Measurements from ENCODE around the gene AP1S3. TPM values are rescaled to one million over a fixed set of nuclear protein-coding genes. Genes with fewer than 3 reads are reported as not detected.

Gene AP1S3
- total RNA-seq, 2 experiments from 2014 or later: 10.7 to 12.8 TPM

DNA sequence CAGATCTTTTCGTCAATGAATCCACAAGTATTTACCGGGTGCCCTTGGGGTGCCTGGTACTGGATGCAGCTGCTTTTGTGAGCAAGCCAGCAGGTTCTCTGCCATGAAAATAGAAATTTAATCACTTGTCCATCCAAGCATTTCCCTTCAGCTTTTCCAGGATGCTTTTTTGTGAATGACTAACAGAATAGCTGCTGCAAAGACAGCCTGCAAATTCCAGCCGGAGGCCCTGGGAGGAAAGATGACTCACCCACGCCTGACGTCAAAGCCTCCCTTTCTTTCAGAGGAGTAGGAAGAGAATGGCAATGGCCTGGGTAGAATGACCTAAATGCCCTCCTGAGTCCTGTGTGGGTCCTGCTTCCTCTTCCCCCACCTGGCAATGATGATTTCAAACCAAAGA, 111.9 kb downstream of the AP1S3 start:
- Mint-ChIP-seq H3K4me3 (no peak overlapping the region), H3K27ac (no peak overlapping the region), H3K9me3 (no peaks in the 10 kb centered on the region), H3K4me1 (ENCODE audit: low read depth) (no peaks in the 10 kb centered on the region), H3K36me3 (ENCODE audit: low read depth) (no peaks in the 10 kb centered on the region), H3K27me3 (ENCODE audit: low read depth) (peaks cover 6% of the 10 kb centered on the region)
- CTCF ChIA-PET: no interaction called here
- DNase-seq: no peak
- intact Hi-C loops (cut with micrococcal nuclease): loop anchor here (5.0 kb wide), 1 partner anchor 33 kb away; no protein-coding TSS in a partner anchor

DNA sequence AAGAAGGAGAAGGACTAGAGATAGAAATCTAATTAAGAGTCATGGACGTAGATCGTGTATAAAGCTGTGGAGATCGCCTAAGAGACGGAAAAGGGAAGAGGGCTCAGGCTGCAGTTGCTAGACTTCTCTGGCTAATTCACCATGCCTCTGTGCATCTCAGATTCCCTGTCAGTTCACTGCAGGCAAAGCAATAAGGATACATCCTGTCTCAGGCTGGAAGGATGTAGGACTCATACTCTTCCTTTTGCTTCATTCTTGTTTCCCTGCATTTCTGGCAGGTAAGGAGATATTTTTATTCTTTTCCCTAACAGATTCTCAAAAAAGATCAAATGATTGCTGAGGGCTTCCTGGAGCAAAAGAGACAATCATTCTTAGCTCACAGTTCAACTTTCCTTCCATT, 112.5 kb downstream of the AP1S3 start:
- no peak overlapping the region for H3K27ac Mint-ChIP-seq
- no peak for DNase-seq
- CTCF ChIA-PET: no interaction called here
- H3K27me3 Mint-ChIP-seq (ENCODE audit: low read depth): peaks cover 6% of the 10 kb centered on the region
- no peaks in the 10 kb centered on the region for H3K9me3 Mint-ChIP-seq
- intact Hi-C loops (cut with micrococcal nuclease): loop anchor here (5.0 kb wide), 1 partner anchor 33 kb away; no protein-coding TSS in a partner anchor
- no peak overlapping the region for H3K4me3 Mint-ChIP-seq
- H3K4me1 Mint-ChIP-seq (ENCODE audit: low read depth): no peaks in the 10 kb centered on the region
- no peaks in the 10 kb centered on the region for H3K36me3 Mint-ChIP-seq (ENCODE audit: low read depth)

DNA sequence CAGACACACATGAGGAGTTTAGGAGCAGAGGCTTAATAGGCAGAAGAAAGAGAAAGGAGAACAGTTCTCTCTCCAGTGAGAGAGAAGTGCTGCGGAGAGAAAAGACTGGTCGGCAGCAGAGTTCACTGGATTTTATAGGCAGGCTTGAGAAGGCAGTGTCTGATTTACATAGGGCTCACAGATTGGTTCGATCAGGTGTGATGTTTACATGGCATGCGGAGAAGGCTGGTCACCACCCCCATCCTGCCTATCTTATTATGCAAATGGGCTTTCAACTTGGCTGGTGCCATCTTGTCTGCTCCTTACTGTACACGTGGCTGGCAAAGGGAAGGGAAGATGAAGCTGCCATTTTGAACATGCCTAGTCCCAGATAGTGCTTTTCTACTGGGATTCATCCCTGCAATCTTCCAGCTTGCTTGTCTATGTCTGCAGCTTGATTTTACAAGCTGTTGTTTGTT, 113.4 kb downstream of the AP1S3 start:
- Mint-ChIP-seq H3K36me3 (ENCODE audit: low read depth) (no peaks in the 10 kb centered on the region), H3K27me3 (ENCODE audit: low read depth) (peaks cover 5% of the 10 kb centered on the region), H3K4me3 (no peak overlapping the region), H3K27ac (no peak overlapping the region), H3K4me1 (ENCODE audit: low read depth) (no peaks in the 10 kb centered on the region), H3K9me3 (no peaks in the 10 kb centered on the region)
- no peak for DNase-seq
- CTCF ChIA-PET: no interaction called here
- intact Hi-C loops (cut with micrococcal nuclease): no loop called here

DNA sequence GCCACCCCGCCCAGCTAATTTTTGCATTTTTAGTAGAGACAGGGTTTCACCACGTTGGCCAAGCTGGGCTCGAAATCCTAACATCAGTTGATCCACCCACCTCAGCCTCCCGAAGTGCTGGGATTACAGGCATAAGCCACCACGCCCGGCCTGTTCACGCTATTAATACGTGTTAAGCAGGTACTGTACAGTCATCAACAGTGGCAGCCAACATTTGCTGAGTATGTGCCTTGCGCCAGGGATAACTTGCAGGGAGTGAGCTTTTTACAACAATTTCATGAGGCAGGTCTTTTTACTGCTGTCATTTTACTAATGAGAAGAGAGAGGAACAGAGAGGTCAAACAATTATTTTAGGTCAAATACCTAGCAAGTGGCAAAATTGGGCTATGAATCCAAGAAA, 115.2 kb downstream of the AP1S3 start:
- H3K27me3 Mint-ChIP-seq (ENCODE audit: low read depth): peaks cover 3% of the 10 kb centered on the region
- no peak for DNase-seq
- no peak overlapping the region for H3K27ac Mint-ChIP-seq
- H3K36me3 Mint-ChIP-seq (ENCODE audit: low read depth): no peaks in the 10 kb centered on the region
- intact Hi-C loops (cut with micrococcal nuclease): no loop called here
- CTCF ChIA-PET: no interaction called here
- no peak overlapping the region for H3K4me3 Mint-ChIP-seq
- H3K4me1 Mint-ChIP-seq (ENCODE audit: low read depth): no peaks in the 10 kb centered on the region
- peaks cover 2% of the 10 kb centered on the region for H3K9me3 Mint-ChIP-seq

DNA sequence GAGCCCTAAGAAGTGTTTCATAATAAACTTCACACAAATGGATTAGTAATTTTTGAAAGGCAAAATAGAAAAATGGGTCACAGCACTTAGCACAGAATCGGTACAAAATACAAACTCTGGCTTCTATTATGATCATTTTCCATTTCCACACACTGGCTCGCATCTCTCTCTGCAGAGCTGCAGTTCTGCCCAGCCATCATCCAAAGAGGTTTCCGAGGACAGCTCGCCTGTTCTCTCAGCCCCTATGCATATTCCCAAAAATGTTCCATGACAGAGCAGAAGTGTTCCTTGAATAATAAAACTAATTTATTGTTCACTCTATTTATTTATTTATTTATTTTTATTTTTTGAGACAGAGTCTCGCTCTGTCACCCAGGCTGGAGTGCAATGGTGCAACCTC, 115.6 kb downstream of the AP1S3 start:
- no peak overlapping the region for H3K27ac Mint-ChIP-seq
- CTCF ChIA-PET: no interaction called here
- intact Hi-C loops (cut with micrococcal nuclease): no loop called here
- no peaks in the 10 kb centered on the region for H3K36me3 Mint-ChIP-seq (ENCODE audit: low read depth)
- no peak overlapping the region for H3K4me3 Mint-ChIP-seq
- H3K4me1 Mint-ChIP-seq (ENCODE audit: low read depth): no peaks in the 10 kb centered on the region
- DNase-seq: no peak
- H3K9me3 Mint-ChIP-seq: peaks cover 2% of the 10 kb centered on the region
- peaks cover 3% of the 10 kb centered on the region for H3K27me3 Mint-ChIP-seq (ENCODE audit: low read depth)

DNA sequence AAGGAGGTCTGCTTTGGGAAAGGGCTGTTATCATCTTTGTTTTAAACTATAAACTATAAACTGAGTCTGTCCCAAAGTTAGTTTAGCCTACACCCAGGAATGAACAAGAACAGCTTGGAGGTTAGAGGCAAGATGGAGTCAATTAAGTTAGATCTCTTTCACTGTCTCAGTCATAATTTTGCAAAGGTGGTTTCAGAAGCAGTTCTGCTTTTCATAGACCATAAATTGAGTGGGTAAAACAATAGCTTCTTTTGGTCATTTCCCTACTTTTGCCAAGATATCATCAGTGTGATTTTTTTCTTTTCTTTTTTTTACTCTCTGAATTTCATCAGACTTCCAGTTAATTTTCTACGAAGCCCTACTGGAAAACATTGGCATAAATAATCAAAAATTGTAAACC, 117.0 kb downstream of the AP1S3 start:
- H3K4me3 Mint-ChIP-seq: no peak overlapping the region
- H3K36me3 Mint-ChIP-seq (ENCODE audit: low read depth): no peaks in the 10 kb centered on the region
- H3K27ac Mint-ChIP-seq: no peak overlapping the region
- peaks cover 3% of the 10 kb centered on the region for H3K27me3 Mint-ChIP-seq (ENCODE audit: low read depth)
- intact Hi-C loops (cut with micrococcal nuclease): no loop called here
- CTCF ChIA-PET: no interaction called here
- H3K4me1 Mint-ChIP-seq (ENCODE audit: low read depth): no peaks in the 10 kb centered on the region
- no peak for DNase-seq
- H3K9me3 Mint-ChIP-seq: peaks cover 5% of the 10 kb centered on the region

DNA sequence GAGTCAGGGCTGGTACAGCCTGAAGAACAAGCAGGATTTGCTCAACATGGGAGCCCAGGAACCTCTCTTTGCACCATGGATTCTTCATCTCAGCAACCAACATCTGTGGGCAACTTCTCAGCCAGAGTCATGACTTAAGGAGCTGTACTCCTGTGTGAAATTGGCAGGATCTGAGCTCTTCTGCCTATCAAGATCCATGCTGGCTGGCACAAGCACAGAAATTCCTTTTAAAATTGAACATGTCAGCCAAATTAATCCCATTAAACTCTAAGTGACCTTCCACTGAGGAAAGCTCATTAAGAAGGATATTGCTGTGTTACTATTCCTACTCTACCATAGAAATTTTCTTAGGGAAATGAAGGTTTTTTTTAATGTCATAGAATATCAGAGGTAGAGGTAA, 124.7 kb downstream of the AP1S3 start:
- DNase-seq: no peak
- H3K9me3 Mint-ChIP-seq: peaks cover 3% of the 10 kb centered on the region
- H3K27me3 Mint-ChIP-seq (ENCODE audit: low read depth): peaks cover 3% of the 10 kb centered on the region
- no peak overlapping the region for H3K4me3 Mint-ChIP-seq
- no peak overlapping the region for H3K27ac Mint-ChIP-seq
- CTCF ChIA-PET: no interaction called here
- intact Hi-C loops (cut with micrococcal nuclease): no loop called here
- no peaks in the 10 kb centered on the region for H3K4me1 Mint-ChIP-seq (ENCODE audit: low read depth)
- no peaks in the 10 kb centered on the region for H3K36me3 Mint-ChIP-seq (ENCODE audit: low read depth)

DNA sequence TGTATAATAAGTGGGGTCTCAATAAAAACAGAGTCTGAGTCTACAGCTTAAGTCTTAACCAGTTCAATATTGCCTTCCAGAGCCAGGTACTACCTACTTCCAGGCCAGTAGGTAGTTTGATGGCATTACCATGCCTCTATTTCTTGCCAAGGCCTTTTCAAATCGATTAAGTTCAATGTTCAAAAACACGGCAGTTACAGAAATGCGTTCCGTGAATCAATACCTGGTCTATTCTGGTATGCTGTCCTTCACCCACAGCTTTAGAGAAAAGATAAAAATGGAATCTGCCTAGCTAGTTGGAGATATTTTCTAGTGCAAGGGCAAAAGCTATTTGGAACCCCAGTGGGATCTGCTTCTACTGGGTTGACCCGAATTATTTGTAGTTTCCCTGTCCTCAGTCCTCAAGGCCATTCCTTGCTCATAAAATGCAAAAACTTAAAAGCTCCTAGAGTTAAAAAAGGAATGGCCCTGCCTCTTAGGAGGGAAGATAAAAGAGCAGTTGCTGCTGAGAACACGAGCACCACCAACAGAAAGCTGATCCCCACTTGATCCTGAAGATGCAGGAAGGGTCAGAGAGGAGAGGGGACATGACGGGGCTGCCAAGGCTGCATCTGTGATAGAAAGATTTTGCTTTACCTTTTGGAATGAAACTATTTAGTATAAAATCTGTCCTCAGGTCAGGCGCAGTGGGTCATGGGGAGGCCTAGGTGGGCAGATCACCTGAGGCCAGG, 125.6 kb downstream of the AP1S3 start:
- no peaks in the 10 kb centered on the region for H3K4me1 Mint-ChIP-seq (ENCODE audit: low read depth)
- CTCF ChIA-PET: no interaction called here

More for the DNA sequence above, 125.6 kb downstream of the AP1S3 start:
- H3K27ac Mint-ChIP-seq: no peak overlapping the region
- intact Hi-C loops (cut with micrococcal nuclease): no loop called here
- H3K9me3 Mint-ChIP-seq: peaks cover 3% of the 10 kb centered on the region
- no peaks in the 10 kb centered on the region for H3K36me3 Mint-ChIP-seq (ENCODE audit: low read depth)
- H3K27me3 Mint-ChIP-seq (ENCODE audit: low read depth): peaks cover 3% of the 10 kb centered on the region
- H3K4me3 Mint-ChIP-seq: no peak overlapping the region
- no peak for DNase-seq

Other genes starting within 250 kb of the AP1S3 start
- gene SCG2, start 235.2 kb downstream of the AP1S3 start, total RNA-seq: not detected
- gene WDFY1, start 107.8 kb upstream of the AP1S3 start, total RNA-seq: 10 to 100 TPM; 39.4 to 39.9 TPM
- gene MRPL44, start 119.9 kb upstream of the AP1S3 start, total RNA-seq: 10 to 100 TPM; 39.1 to 41.3 TPM
- 10 to 100 TPM; 64.6 to 69.5 TPM for gene SERPINE2, start 201.7 kb upstream of the AP1S3 start, total RNA-seq

Measured in activated naive CD4-positive, alpha-beta T cell treated with anti-CD3 and anti-CD28 coated beads for 36 hours (primary cell).